Breast epithelium (tissue), 3 donors: ENCODE measurements around the gene MMS22L.

Source experiments
- POLR2A ChIP-seq: fragments of 450-650 bp; IDR thresholded peaks from one replicate; pipeline ENCODE4 v1.6.1; 2016; ENCODE audit warnings: antibody characterized with exemption, mild to moderate bottlenecking, moderate library complexity
- TF ChIP-seq, protein P1 (sequence below), 3 donors: fragments of 450-650 bp; IDR thresholded peaks; one replicate each; pipeline ENCODE4 v1.5.1; 2016 to 2017; ENCODE audit warnings: antibody characterized with exemption in 3 of 3, mild to moderate bottlenecking in 3 of 3, moderate library complexity in 3 of 3

GRCh38 chr6:97133067-97133466, 149.9 kb downstream of the MMS22L start:
- no peak for TF ChIP-seq POLR2A
- TF ChIP-seq, protein P1, sequence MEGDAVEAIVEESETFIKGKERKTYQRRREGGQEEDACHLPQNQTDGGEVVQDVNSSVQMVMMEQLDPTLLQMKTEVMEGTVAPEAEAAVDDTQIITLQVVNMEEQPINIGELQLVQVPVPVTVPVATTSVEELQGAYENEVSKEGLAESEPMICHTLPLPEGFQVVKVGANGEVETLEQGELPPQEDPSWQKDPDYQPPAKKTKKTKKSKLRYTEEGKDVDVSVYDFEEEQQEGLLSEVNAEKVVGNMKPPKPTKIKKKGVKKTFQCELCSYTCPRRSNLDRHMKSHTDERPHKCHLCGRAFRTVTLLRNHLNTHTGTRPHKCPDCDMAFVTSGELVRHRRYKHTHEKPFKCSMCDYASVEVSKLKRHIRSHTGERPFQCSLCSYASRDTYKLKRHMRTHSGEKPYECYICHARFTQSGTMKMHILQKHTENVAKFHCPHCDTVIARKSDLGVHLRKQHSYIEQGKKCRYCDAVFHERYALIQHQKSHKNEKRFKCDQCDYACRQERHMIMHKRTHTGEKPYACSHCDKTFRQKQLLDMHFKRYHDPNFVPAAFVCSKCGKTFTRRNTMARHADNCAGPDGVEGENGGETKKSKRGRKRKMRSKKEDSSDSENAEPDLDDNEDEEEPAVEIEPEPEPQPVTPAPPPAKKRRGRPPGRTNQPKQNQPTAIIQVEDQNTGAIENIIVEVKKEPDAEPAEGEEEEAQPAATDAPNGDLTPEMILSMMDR (IDR thresholded peaks at IDR 0.05): no peak
